AG10803 (cell line): ENCODE measurements around the gene BMP6.

ENCODE experiments used
- DNase-seq: peaks from one replicate; pipeline ENCODE4 v3.0.0; 2010; ENCODE audit warnings: low read depth
- H3K4me3 ChIP-seq: 2 replicates; pipeline ENCODE4 v1.5.1; 2011; ENCODE audit warnings: mild to moderate bottlenecking, low read length, control low read depth
- CTCF ChIP-seq: conservative IDR thresholded peaks from 2 replicates; pipeline ENCODE4 v1.5.1; 2011; ENCODE audit warnings: mild to moderate bottlenecking, low read length, control low read depth, inconsistent platforms

Gene BMP6

DNA sequence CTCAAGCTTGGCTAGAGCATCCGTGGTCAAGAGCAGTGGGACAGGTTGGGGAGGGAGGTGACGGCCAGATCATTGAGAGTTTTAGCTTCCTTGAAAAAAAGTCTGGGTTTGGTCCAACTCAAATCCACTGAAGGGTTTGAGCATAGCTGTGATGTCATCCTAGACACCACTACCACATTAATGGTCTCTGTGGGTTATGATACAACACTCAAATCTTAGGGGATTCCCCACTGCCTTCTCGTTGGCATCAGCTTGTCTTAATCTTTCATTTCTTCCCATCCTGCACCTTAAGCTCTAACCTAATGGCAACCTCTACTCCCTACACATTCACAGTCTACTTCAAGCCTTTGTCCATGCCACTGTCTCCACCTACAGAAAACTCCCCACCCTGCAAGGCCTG, 77.3 kb downstream of the BMP6 start:
- H3K4me3 ChIP-seq: no peak overlapping the region
- no peak for TF ChIP-seq CTCF
- DNase-seq: no peak

- DNase-seq: no peak
- H3K4me3 ChIP-seq: no peak overlapping the region
- no peak for TF ChIP-seq CTCF
Measured at GRCh38 chr6:7805078-7805849, 79.4 kb downstream of the BMP6 start.

DNA sequence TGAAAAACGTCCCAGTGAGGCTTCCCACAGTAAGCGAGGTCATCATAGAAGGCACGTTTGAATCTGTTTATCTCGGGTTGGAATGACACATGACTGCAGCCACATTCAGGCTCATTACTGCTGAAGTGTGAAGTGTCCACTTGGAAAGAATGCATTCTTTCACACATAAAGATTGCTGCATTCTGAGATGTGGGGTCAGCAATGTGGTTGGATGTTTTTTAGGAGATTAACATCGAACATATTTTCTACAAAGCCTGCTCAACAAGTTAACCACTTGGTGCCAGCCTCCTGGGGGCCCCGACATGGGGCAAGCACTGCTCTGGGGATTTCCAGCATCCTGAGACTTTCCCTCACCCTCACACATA, 79.9 kb downstream of the BMP6 start:
- H3K4me3 ChIP-seq: no peak overlapping the region
- no peak for TF ChIP-seq CTCF
- peak; percentile 52 for DNase-seq

- no peak for DNase-seq
- no peak for TF ChIP-seq CTCF
- no peak overlapping the region for H3K4me3 ChIP-seq
Measured at GRCh38 chr6:7806711-7807110, 80.8 kb downstream of the BMP6 start.

- TF ChIP-seq CTCF: no peak
- DNase-seq: no peak
Measured at GRCh38 chr6:7809346-7809745, 83.4 kb downstream of the BMP6 start.

DNA sequence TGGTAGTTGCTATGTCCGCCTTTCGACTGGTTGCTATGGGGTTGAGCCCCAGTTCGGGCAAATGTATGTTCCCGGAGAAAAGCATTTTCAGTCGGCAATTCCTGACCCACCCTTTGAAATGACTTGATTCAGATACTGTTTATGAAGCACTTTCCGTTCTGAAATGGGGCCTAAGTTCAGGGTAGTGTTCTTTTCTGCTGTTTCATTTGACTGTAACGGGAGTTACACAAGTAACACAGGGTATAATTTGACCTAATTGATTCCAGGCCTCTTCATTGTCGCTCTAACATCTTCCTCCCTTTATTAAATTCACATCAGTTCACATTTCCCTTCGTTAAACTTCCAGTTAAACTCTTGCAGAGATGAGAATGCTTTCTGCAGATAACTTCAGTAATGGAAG, 85.5 kb downstream of the BMP6 start:
- H3K4me3 ChIP-seq: no peak overlapping the region
- TF ChIP-seq CTCF: no peak
- DNase-seq: peak; percentile 43

More at GRCh38 chr6:7809346-7809745, 83.4 kb downstream of the BMP6 start:
- H3K4me3 ChIP-seq: no peak overlapping the region

DNA sequence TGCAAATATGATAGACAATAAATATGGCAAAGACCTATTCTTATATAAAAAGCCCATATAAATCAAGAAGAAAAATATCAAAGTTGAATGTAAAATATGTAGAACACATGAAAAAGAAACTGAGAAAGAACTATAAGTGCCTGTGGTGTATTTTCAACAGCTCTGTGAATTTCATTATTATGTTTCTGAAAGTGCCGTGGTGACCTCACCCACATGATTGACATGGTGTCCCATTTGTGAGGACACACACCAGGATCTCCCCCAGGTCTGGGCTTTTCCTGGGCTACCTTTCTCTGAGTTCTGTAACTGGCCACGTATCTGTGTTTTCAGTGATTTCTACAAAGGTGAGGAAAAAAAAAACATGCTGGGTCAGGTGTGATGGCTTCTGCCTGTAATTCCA, 86.7 kb downstream of the BMP6 start:
- no peak for DNase-seq
- no peak overlapping the region for H3K4me3 ChIP-seq
- no peak for TF ChIP-seq CTCF
